Muscle of back (tissue), 11 donors: Measurements from ENCODE around the gene LRRC27. TPM values are rescaled to one million over a fixed set of nuclear protein-coding genes. Genes with fewer than 3 reads are reported as not detected.
A peak's percentile ranks its signal among the peaks of the same experiment; 100 is the strongest.
"Not testable (repeated sequence)": the region's sequence is repeated elsewhere in the genome, so short reads cannot be mapped to it uniquely, and the experiment has no call there.

Experiments
- DNase-seq, 3 donors: peaks; one replicate each; pipeline versions ENCODE4 v3.0.0 to v3.0.0-alpha.2; 2013
- polyA plus RNA-seq, 10 donors: library from polyadenylated mRNA; unstranded; fragments of 120-200 nt; gene quantifications; one replicate each; pipeline ENCODE4 v1.2.1, GENCODE V29; 2013; ENCODE audit not compliant: insufficient read length in 10 of 10

The LRRC27 gene
- polyA plus RNA-seq, 10 donors: 5.5 to 10.1 (median 8.6) TPM

DNA sequence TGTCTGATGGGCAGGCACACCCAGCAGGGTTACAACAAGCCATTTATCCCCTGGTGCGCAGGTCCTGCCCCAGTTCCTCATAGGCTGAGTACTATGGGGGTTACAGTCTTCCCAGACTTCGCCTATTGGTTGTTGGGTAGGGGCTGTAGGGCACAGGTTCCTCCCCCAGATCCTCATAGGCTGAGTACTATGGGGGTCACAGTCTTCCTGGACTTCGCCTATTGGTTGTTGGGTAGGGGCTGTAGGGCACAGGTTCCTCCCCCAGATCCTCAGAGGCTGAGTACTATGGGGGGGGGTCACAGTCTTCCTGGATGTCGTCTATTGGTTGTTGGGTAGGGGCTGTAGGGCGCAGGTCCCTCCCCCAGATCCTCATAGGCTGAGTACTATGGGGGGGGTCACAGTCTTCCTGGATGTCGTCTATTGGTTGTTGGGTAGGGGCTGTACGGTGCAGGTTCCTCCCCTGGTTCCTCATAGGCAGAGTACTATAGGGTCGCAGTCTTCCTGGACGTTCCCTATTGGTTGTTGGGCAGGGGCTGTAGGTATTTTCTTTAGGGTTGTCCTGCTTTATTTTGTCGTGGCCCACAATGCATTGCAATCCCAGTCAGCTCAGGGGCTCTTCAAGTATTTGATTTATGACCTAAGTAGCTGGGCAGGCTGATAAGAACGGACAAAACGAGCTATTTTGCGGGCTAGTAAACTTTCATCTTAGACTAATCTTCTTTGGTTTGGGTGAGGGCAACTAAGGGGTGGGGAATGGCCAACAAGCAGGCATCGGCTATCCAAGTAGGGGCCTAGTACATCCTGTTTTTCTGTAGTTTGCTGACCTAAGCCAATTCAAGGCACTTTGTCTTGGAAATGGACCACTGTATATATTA is 3.4 kb downstream of the LRRC27 start:
- peak in 2 of 3 donors; percentile 20 to 43 for DNase-seq

DNA sequence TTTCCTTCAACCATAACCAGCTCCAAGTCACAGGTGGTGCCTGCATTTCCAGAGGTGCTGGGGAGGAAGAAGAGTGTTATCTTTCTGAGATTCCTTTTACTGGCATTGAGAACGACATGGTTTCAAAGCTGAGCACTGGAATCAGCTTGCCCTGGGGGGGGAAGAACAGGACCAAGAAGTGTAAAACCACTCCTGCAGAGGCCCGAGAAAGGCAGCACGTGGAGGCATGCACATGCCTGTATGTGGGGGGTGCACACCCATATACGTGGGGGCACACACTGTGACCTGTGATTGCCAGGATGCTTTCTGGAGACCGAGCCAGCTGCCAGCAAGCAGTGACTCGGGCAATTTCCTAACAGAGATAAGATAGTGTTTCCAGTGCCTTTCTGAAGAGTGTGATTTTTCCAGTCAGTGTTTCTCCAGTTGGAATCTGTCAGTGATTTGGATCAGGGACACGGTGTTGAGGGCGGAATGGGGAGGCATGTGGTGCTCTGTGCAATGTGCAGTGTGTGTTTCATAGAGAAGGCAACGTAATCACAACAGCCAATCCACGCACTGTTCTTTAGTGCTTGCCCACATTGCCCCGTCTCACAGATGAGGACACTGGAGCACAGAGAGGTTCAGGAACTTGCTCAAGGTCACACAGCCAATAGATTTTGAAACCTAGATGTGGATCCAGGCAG is 4.2 kb downstream of the LRRC27 start:
- no peak for DNase-seq

DNA sequence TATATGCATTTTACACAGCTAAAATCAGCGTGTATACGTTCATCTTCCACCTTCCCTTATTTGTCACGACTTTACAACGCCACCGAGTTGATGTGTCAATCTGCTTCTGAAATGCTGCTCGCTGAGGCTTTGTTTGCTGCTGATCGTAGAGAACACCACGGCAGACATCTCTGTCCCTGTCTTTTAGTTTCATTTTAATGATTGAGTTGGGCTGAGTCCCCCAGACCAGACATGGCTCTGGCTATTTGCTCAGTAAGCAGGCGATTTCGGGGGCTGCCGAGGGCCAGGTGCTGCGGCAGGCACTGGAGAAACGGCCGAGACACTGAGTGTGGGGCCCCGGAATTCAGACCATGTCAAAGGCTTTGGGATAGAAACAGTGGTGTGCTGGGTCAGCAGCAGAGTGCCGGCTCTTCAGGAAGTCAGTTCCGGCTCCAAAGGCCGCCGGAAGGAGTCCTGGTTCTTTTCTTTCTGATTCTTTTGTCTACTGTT is 5.0 kb downstream of the LRRC27 start:
- no peak for DNase-seq

DNA sequence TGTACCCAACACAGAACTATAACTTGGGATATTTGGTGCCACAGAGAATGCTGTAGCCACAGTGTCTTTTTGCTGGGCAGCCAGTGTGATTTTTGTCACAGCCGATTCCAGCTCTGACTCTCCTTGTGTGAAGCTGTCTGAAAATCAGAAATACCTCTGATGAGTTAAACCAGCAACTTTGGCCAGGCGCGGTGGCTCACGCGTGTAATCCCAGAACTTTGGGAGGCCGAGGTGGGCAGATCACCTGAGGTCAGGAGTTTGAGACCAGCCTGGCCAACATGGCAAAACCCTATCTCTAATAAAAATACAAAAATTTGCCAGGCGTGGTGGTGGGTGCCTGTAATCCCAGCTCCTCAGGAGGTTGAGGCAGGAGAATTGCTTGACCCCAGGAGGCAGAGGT is 5.9 kb downstream of the LRRC27 start:
- DNase-seq: not testable (repeated sequence)

DNA sequence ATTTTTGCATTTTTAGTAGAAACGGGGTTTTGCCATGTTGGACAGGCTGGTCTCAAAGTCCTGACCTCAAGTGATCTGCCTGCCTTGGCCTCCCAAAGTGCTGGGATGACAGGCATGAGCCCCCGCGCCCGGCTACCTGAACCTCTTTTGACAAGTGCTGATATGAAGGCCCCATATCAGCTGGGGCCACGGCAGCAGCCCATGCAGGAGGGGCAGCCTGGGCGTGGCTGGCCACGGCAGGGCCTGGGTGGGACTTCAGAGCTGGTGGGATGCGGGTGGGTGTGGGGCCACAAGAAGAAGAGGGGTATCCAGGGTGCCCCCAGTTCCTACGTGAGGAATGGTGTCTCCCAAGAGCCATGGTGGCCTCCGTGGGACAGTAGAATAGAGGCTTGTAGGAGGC is 6.9 kb downstream of the LRRC27 start:
- no peak for DNase-seq

DNA sequence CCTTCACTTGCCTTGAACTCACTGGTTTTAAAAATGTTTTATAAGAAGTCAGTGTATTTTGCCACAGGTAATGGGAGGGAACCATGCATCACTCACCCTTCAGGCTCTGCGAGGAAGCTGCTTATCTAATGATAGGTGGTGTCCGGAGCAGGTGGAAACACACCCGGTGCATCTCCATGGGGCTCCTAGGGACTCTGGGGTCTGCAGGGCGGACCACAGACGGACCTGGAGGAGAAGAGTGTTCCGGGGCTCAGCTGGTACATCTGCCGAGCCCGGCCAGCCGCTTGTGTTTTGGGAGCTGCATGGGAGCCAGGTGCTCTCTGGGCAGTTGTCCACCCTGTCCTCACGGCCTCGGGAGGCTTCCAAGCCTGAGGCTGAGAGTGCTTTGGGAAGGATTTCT is 7.3 kb downstream of the LRRC27 start:
- DNase-seq: no peak

DNA sequence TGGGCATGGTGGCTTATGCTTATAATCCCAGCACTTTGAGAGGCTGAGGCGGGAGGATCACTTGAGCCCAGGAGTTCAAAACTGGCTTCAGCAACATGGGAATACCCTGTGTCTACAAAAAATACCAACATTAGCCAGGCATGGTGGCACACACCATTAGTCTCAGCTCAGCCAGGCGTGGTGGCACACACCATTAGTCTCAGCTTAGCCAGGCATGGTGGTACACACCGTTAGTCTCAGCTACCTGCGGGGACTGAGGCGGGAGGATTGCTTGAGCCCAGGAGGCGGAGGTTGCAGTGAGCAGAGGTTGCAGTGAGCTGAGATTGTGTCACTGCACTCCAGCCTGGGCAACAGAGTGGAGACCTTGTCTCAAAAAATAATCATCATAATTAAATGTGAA is 9.0 kb downstream of the LRRC27 start:
- DNase-seq: no peak

DNA sequence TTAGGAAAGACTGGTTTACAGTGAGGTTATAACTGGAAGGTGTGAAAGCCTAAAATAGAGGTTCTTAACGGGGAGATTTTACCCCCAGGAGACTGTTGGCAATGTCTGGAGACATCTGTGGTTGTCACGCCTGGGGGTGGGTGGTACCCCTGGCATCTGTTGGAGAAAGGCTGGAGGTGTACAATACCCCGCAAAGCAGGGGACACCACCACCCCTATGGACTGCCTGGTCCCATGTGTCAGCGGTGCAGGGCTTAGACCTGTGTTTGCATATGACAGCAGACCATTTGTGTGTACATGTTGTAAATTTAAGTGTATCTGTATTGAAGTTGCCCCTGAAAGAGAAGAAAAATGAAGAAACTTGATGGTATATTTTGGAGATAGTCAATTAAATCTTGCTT is 9.8 kb downstream of the LRRC27 start:
- no peak for DNase-seq

DNA sequence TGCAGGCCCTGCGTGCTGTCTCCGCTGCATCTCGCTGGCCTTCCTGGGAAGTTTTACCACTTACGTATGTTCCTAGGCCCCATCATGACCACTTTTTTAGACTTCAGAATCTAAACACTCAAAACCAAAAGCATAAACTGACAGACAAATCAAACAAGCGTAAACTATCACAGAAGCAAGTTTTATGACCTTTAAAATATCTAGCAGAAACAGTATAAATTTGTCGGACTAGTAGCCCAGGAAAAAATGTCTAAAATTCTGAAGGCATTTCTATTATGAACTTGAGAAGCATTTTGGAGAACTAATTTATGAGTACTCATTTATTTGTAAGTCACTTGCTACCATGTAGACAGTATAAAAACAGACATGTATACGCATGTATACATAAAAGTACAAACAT is 10.6 kb downstream of the LRRC27 start:
- no peak for DNase-seq

DNA sequence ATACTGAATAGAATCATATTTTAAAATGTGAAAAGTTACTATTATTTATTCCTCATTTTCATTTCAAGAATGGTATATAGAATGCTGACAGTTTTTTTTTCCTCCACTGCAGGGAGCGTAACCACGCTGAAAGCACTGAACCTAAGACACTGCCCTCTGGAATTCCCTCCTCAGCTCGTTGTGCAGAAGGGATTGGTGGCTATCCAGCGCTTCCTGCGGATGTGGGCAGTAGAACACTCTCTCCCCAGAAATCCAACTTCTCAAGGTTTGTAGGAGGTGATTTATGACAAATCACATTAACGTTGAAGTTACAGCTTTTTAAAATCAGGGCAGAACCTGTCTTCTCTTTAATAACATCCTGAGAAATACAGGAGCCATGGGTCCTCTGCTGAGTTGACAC is 12.4 kb downstream of the LRRC27 start:
- DNase-seq: no peak

DNA sequence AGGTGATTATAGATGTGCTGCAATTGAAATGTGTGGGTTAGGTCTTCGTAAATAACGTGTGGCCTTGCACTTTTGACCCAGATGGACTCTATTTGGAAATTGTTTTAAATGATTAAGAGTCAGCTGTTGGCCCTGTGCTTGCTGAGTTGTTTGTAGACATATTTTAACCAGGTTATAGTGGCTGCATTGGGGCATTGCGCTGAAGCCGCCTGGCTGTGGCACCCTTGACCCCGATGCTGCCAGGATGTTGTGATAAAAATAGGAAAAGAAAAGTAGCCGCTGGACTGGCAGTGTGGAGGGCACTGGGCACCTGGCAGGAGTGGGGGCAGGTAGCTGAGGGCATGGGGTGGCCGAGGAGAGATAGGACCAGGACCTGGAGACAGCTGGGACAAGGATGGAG is 13.4 kb downstream of the LRRC27 start:
- DNase-seq: no peak

DNA sequence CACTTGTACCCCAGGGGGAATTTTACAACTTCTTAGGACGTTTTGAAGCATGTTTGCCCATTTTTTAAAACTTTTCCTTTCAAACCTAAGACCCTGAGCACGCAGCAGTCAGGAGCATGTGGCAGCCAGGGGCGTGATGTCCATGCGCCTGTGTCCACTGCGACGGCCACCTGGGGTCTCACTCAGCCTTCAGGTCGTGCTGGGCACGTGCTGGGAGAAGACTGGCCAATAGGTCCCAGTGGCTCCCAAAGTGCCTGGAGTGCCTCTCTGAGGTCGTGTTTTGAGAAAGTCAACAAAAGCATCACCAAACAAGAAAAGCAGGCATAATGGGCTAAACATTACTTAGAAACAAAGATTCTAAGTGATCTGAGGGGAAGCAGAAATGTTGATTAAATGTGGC is 14.8 kb downstream of the LRRC27 start:
- DNase-seq: no peak

DNA sequence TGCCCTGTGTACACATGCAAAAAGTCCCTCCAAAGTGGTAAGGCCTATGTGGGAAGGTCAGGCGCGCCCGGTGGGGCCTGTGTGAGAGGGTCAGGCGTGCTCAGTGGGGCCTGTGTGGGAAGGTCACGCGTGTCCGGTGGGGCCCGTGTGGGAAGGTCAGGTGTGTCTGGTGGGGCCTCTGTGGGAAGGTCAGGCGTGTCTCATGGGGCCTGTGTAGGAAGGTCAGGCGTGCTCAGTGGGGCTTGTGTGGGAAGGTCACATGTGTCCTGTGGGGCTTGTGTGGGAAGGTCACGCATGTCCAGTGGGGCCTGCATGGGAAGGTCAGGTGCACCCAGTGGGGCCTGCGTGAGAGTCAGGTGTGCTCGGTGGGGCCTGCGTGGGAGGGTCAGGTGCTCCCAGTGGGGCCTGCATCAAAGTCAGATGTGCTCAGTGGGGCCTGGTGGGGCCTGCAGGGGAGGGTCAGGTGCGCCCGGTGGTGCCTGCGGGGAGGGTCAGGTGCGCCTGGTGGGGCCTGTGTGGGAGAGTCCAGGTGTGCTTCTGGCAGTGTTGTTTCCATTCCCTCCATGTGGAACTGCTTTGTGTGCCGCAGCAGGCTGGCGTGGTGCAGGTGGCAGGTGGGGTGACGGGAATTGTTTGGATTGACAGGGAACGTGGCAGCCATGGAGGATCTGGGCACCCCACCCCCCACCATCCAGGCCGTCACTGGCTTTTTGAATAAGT is 15.4 kb downstream of the LRRC27 start:
- DNase-seq: no peak

DNA sequence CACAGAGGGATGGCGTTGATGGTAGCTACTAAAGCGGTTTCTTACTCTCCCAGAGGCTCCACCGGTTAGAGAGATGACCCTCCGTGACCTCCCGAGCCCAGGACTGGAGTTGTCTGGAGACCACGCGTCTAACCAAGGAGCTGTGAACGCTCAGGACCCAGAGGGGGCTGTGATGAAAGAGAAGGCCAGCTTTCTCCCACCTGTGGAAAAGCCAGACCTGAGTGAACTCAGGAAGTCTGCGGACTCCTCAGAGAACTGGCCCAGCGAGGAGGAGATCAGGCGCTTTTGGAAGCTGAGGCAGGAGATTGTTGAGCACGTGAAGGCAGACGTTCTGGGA is 15.9 kb downstream of the LRRC27 start:
- DNase-seq: no peak

DNA sequence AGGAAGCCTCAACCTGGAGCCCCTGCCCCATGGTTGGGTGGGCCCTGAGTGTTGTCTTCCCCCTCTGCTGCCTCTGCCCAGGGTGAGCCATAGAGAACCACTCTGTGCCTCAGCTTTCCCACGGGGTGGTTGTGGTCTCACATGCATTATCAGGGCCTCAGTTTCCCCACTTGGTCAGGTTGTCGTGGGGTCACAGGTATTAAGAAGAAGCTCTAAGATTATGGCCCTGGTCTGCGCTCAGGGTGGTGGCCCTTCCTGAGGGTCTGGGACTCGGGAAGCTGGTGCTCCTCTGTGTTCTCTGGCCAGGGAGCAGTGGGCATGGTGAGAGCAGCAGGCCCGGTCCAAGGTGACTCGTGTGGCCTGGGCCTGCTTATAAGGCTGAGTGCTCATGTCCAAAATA is 17.8 kb downstream of the LRRC27 start:
- DNase-seq: no peak

DNA sequence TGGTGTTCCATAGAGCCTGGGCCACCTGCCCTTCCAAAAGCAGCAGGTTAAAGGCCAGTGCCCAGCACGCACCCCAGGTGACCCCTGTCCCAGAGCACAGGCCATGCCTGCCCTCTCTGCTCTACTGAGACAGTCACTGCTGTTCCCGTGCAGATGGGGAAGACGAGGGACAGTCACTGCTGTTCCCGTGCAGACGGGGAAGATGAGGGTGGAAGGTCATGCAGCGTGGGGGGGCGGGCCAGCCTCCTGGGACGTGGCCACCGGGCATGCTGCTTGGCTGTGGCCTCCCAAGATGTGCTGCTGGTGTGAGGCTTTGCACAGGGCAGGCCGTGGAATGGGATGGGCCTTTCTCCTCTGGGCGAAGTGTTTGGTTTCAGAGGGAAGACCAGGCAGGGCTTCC is 18.4 kb downstream of the LRRC27 start:
- no peak for DNase-seq

DNA sequence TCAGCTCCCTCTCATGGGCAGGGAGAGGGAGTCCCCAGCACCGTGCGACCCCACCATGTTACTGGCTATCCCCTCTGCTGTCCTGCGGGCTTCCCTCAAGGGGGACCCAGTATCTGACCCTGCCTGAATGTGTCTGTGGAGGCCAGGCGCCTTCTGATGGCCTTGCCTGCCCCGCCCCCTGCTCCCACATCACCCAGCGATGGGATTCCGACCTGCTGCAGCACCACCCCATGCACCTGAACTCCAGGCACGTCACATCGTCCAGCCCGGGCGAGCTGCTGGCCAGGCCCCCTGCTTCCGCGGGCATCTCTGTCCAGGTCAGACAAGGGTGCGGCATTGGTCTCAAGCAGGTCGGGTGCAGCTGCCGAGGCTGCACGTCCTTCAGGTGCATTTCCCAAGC is 19.0 kb downstream of the LRRC27 start:
- no peak for DNase-seq

DNA sequence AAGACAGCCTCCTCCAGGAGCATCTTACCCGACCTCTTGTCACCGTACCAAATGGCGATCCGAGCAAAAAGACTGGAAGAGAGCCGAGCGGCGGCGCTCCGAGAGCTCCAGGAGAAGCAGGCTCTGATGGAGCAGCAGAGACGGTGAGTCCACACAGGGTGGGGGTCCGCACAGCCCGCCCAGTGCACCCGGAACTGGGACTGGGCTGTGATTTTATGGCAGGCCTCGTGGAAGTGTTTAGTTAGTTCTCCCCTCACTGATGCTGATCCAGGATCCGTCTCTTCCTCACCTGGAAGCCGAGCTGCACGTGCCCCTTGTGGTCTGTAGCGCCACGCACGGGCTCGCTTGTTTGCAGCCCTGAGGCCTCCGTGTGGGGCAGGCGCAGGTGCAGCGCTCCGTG is 19.6 kb downstream of the LRRC27 start:
- no peak for DNase-seq

DNA sequence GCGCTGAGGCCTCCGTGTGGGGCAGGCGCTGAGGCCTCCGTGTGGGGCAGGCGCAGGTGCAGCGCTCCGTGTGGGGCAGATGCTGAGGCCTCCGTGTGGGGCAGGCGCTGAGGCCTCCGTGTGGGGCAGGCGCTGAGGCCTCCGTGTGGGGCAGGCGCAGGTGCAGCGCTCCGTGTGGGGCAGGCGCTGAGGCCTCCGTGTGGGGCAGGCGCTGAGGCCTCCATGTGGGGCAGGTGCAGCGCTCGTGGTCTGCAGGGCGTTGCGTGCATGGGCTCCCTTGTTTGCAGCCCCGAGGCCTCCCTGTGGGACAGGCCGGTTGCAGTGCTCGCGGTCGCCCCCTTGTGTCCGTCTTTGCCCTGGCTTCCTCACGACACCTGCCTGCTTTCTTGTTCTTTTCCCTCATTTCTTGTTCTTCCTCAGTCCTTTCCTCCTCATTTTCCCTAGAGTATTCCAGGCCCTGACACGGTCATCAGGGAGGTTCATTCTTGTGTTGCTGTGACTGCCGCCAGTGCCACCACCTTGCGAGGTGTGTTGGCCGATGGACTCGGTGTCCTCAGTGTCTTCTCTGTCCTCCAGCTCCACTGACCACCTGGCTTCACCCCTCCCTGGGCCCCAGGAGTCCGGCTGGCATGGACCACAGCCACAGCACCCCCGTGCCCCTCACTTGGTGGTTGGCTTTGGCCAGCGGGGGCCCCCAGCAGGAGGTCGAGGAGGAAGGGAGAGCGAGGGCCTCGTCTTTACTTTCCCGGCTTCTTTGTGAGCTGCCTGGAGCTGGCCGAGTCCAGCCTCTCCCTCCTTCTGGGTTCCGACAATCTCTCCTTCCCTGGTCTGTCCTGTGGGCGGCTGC is 20.7 kb downstream of the LRRC27 start:
- DNase-seq: peak; percentile 18 to 75 (median 66)

DNA sequence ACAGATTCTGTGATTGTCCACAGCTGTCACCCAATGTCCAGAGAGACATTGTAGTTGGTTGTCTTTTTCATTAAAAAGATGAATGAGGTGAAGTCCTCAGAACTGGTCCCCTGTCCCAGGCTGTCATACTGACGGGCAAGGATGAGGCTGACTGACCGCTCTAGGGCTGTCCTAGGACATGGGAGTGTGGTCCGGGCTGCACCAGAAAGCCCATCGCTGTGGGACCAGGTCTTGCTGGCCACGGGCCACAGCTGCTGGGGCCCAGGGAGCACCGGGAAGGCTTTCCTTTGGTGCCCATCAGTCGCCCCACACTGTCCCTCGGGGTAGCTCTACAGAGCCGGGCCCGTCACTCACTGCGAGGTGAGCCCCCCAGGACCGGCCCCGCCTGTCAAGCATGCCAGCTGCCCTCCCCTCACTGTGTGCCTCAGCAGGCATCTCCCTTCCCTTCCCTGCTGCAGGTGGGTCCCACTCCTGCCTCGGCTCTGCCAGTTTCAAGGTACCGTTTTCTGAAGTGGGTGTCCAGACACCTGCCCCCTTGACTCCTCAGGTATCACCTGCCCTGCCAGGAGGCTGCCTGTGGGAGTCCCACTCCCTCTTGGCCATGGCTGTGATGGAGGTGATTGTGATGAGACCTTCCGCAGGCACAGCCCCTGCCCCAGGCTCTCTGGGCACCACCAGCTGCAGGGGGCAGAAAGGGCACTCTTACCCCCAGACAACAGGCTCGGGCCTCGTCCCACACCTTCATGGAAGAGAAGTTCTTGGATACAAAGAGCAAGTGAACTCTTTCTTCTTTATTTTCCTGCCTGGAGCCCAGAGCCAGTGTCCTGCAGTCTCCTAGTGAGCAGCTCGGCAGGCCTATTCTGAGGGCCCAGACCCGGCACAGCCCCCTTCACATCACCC is 21.7 kb downstream of the LRRC27 start:
- DNase-seq: no peak
